Gastroesophageal sphincter (tissue), 3 donors: ENCODE data around the gene CMTM7.

Experiments used
- POLR2A ChIP-seq, 2 donors: fragments of 450-650 bp; IDR thresholded peaks; one replicate each; pipeline ENCODE4 v1.6.1; 2017; ENCODE audit warnings: antibody characterized with exemption in 2 of 2, mild to moderate bottlenecking in 2 of 2, moderate library complexity in 1 of 2
- TF ChIP-seq, protein P1 (sequence below), 4 experiments: fragments of 200-600 bp in 2 of 4; fragments of 450-650 bp in 2 of 4; sonication (generic) in 1 of 4; IDR thresholded peaks; one replicate each; pipeline ENCODE4 v1.5.1; 2017 to 2019; ENCODE audit warnings: antibody characterized with exemption in 4 of 4, mild to moderate bottlenecking in 2 of 4, moderate library complexity in 2 of 4

DNA sequence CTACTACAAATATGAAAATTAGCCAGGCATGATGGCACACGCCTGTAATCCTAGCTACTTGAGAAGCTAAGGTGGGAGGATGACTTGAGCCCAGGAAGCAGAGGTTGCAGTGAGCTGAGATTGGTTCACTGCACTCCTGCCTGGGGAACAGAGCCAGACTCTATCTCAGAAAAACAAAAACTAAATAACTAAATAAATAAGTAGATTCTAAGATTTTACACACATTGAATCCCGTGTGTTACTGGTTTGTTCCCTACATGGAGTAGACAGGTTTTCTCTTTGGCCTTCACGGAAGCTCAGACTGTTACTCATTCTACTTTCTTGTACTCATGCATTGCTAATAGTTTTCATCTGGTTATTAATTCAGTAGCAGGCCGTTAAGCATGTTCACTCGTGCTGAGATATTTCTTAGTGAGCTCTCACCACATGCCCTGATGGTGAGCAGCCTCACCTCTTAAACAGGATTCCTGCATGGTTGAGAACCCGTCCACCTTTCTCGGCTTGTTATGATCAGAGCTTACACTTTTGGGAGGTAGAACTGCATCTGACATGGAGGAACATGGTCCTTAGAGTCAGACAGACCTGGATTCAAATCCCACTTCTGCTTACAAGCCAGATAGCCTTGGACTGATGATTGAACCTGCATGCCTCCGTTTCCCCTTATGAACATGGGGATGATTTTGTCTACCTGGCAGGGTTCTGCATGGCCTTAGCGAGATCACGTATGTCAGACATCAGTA is 49.1 kb downstream of the CMTM7 start:
- TF ChIP-seq, protein P1, sequence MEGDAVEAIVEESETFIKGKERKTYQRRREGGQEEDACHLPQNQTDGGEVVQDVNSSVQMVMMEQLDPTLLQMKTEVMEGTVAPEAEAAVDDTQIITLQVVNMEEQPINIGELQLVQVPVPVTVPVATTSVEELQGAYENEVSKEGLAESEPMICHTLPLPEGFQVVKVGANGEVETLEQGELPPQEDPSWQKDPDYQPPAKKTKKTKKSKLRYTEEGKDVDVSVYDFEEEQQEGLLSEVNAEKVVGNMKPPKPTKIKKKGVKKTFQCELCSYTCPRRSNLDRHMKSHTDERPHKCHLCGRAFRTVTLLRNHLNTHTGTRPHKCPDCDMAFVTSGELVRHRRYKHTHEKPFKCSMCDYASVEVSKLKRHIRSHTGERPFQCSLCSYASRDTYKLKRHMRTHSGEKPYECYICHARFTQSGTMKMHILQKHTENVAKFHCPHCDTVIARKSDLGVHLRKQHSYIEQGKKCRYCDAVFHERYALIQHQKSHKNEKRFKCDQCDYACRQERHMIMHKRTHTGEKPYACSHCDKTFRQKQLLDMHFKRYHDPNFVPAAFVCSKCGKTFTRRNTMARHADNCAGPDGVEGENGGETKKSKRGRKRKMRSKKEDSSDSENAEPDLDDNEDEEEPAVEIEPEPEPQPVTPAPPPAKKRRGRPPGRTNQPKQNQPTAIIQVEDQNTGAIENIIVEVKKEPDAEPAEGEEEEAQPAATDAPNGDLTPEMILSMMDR (IDR thresholded peaks at IDR 0.05) = no peak
- no peak for TF ChIP-seq POLR2A (IDR thresholded peaks at IDR 0.05)
